ENCODE measurements around the gene CXCL13.

DNA sequence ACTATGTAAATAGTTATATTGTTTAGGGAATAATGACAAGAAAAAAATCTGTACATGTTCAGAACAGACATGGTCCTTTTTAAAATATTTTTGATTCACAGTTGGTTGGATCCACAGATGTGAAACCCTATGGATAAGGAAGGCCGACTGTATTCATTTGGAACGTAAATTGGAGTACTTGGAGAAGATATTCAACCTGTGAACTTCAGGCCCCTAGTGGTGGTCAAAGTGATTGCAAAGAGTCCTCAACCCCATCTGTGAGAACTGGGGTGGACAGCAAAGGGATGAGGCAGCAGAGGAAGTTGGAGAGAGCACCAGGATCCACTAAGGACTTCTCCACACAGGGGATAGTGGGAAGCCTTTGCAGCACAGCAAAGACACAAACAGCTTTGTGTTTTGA lies 6.2 kb upstream of the CXCL13 start:
- TF ChIP-seq SP1 (IDR thresholded peaks at IDR 0.05): no peak
- no peak for TF ChIP-seq FOXM1 (IDR thresholded peaks at IDR 0.05; ENCODE audit: borderline replicate concordance)
- TF ChIP-seq ZNF384 (IDR thresholded peaks at IDR 0.05): no peak
- TF ChIP-seq CTBP1 (IDR thresholded peaks at IDR 0.05; ENCODE audit: borderline replicate concordance): no peak
- TF ChIP-seq NFRKB (IDR thresholded peaks at IDR 0.05): no peak

Data from HEK293T (cell line).